ENCODE data around the gene GFI1. TPM values are rescaled to one million over a fixed set of nuclear protein-coding genes. Genes with fewer than 3 reads are reported as not detected.
"Not testable (repeated sequence)": the region's sequence is repeated elsewhere in the genome, so short reads cannot be mapped to it uniquely, and the experiment has no call there.

Gene GFI1
- total RNA-seq (2014; rRNA removed; shearing (Covaris generic); ENCODE audit: low replicate concordance): not detected in 2 replicates

- peak; percentile 36 for DNase-seq
- Histone ChIP-seq H3K9me3 (no peaks in the 10 kb centered on the region), H3K4me3 (peak within 1 kb of the TSS; percentile 39), H3K36me3 (no peaks in the 10 kb centered on the region), H3K27me3 (peaks cover 57% of the 10 kb centered on the region)
Measured at GRCh38 chr1:92486251-92487077, at the start of gene GFI1. Gene GFI1 (minus strand): TSS chr1:92486925. CDS start chr1:92483487, 3,438 bp downstream.

GRCh38 chr1:92532371-92532770 is 45.6 kb upstream of the GFI1 start:
- H3K4me3 ChIP-seq: not testable (repeated sequence)

GRCh38 chr1:92531939-92532338 is 45.2 kb upstream of the GFI1 start:
- DNase-seq, H3K9me3 ChIP-seq, H3K4me3 ChIP-seq, H3K36me3 ChIP-seq, H3K27me3 ChIP-seq: not testable (repeated sequence)

More at GRCh38 chr1:92532371-92532770, 45.6 kb upstream of the GFI1 start:
- H3K36me3 ChIP-seq, H3K9me3 ChIP-seq, DNase-seq, H3K27me3 ChIP-seq: not testable (repeated sequence)

GRCh38 chr1:92527670-92528069 is 40.9 kb upstream of the GFI1 start:
- DNase-seq: no peak
- H3K36me3 ChIP-seq: no peaks in the 10 kb centered on the region

GRCh38 chr1:92524944-92525590 is 38.3 kb upstream of the GFI1 start:
- not testable (repeated sequence) for DNase-seq, H3K4me3 ChIP-seq, H3K36me3 ChIP-seq, H3K27me3 ChIP-seq, H3K9me3 ChIP-seq

More at GRCh38 chr1:92527670-92528069, 40.9 kb upstream of the GFI1 start:
- Histone ChIP-seq H3K27me3 (no peaks in the 10 kb centered on the region), H3K4me3 (no peak overlapping the region), H3K9me3 (no peaks in the 10 kb centered on the region)

- no peak for DNase-seq
- Histone ChIP-seq H3K27me3 (no peaks in the 10 kb centered on the region), H3K9me3 (no peaks in the 10 kb centered on the region), H3K4me3 (no peak overlapping the region), H3K36me3 (no peaks in the 10 kb centered on the region)
Measured at GRCh38 chr1:92519043-92519442, 32.3 kb upstream of the GFI1 start.

GRCh38 chr1:92516574-92516973 is 29.8 kb upstream of the GFI1 start:
- DNase-seq: no peak
- no peaks in the 10 kb centered on the region for H3K27me3 ChIP-seq

GRCh38 chr1:92515796-92516201 is 29.1 kb upstream of the GFI1 start:
- DNase-seq: no peak
- no peaks in the 10 kb centered on the region for H3K9me3 ChIP-seq
- no peaks in the 10 kb centered on the region for H3K27me3 ChIP-seq
- no peaks in the 10 kb centered on the region for H3K36me3 ChIP-seq
- H3K4me3 ChIP-seq: no peak overlapping the region

More at GRCh38 chr1:92516574-92516973, 29.8 kb upstream of the GFI1 start:
- no peaks in the 10 kb centered on the region for H3K9me3 ChIP-seq
- H3K4me3 ChIP-seq: no peak overlapping the region
- H3K36me3 ChIP-seq: no peaks in the 10 kb centered on the region

- no peak overlapping the region for H3K4me3 ChIP-seq
- no peaks in the 10 kb centered on the region for H3K27me3 ChIP-seq
- H3K9me3 ChIP-seq: no peaks in the 10 kb centered on the region
- no peaks in the 10 kb centered on the region for H3K36me3 ChIP-seq
- no peak for DNase-seq
Measured at GRCh38 chr1:92511541-92511940, 24.8 kb upstream of the GFI1 start.

GRCh38 chr1:92509619-92510018 is 22.9 kb upstream of the GFI1 start:
- Histone ChIP-seq H3K9me3 (no peaks in the 10 kb centered on the region), H3K36me3 (no peaks in the 10 kb centered on the region), H3K27me3 (no peaks in the 10 kb centered on the region), H3K4me3 (no peak overlapping the region)
- no peak for DNase-seq

GRCh38 chr1:92505015-92505692 is 18.4 kb upstream of the GFI1 start:
- Histone ChIP-seq H3K27me3 (no peaks in the 10 kb centered on the region), H3K4me3 (no peak overlapping the region), H3K9me3 (no peaks in the 10 kb centered on the region), H3K36me3 (no peaks in the 10 kb centered on the region)
- DNase-seq: no peak

- Histone ChIP-seq H3K27me3 (no peaks in the 10 kb centered on the region), H3K36me3 (no peaks in the 10 kb centered on the region)
- no peak for DNase-seq
Measured at GRCh38 chr1:92504291-92505014, 17.7 kb upstream of the GFI1 start.

GRCh38 chr1:92503926-92504285 is 17.2 kb upstream of the GFI1 start:
- no peaks in the 10 kb centered on the region for H3K36me3 ChIP-seq
- no peak overlapping the region for H3K4me3 ChIP-seq
- DNase-seq: no peak
- H3K9me3 ChIP-seq: no peaks in the 10 kb centered on the region
- no peaks in the 10 kb centered on the region for H3K27me3 ChIP-seq

More at GRCh38 chr1:92504291-92505014, 17.7 kb upstream of the GFI1 start:
- no peaks in the 10 kb centered on the region for H3K9me3 ChIP-seq
- H3K4me3 ChIP-seq: no peak overlapping the region

GRCh38 chr1:92503043-92503925 is 16.6 kb upstream of the GFI1 start:
- no peak overlapping the region for H3K4me3 ChIP-seq
- H3K9me3 ChIP-seq: no peaks in the 10 kb centered on the region
- DNase-seq: no peak

GRCh38 chr1:92502247-92502646 is 15.5 kb upstream of the GFI1 start:
- no peak for DNase-seq
- no peaks in the 10 kb centered on the region for H3K27me3 ChIP-seq
- no peak overlapping the region for H3K4me3 ChIP-seq
- H3K9me3 ChIP-seq: no peaks in the 10 kb centered on the region
- no peaks in the 10 kb centered on the region for H3K36me3 ChIP-seq

More at GRCh38 chr1:92503043-92503925, 16.6 kb upstream of the GFI1 start:
- Histone ChIP-seq H3K36me3 (no peaks in the 10 kb centered on the region), H3K27me3 (no peaks in the 10 kb centered on the region)

GRCh38 chr1:92500552-92500951 is 13.8 kb upstream of the GFI1 start:
- no peak overlapping the region for H3K4me3 ChIP-seq
- no peak for DNase-seq
- no peaks in the 10 kb centered on the region for H3K36me3 ChIP-seq
- no peaks in the 10 kb centered on the region for H3K27me3 ChIP-seq
- H3K9me3 ChIP-seq: no peaks in the 10 kb centered on the region
